Superior temporal gyrus (tissue), 1 donor: ENCODE results near the gene PARP12.
"Not testable (repeated sequence)": the region's sequence is repeated elsewhere in the genome, so short reads cannot be mapped to it uniquely, and the experiment has no call there.

Experiments
- DNase-seq: peaks from one replicate; pipeline ENCODE4 v3.0.0-alpha.2; 2016; ENCODE audit errors: extremely low spot score

Gene PARP12, protein sequence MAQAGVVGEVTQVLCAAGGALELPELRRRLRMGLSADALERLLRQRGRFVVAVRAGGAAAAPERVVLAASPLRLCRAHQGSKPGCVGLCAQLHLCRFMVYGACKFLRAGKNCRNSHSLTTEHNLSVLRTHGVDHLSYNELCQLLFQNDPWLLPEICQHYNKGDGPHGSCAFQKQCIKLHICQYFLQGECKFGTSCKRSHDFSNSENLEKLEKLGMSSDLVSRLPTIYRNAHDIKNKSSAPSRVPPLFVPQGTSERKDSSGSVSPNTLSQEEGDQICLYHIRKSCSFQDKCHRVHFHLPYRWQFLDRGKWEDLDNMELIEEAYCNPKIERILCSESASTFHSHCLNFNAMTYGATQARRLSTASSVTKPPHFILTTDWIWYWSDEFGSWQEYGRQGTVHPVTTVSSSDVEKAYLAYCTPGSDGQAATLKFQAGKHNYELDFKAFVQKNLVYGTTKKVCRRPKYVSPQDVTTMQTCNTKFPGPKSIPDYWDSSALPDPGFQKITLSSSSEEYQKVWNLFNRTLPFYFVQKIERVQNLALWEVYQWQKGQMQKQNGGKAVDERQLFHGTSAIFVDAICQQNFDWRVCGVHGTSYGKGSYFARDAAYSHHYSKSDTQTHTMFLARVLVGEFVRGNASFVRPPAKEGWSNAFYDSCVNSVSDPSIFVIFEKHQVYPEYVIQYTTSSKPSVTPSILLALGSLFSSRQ

DNA sequence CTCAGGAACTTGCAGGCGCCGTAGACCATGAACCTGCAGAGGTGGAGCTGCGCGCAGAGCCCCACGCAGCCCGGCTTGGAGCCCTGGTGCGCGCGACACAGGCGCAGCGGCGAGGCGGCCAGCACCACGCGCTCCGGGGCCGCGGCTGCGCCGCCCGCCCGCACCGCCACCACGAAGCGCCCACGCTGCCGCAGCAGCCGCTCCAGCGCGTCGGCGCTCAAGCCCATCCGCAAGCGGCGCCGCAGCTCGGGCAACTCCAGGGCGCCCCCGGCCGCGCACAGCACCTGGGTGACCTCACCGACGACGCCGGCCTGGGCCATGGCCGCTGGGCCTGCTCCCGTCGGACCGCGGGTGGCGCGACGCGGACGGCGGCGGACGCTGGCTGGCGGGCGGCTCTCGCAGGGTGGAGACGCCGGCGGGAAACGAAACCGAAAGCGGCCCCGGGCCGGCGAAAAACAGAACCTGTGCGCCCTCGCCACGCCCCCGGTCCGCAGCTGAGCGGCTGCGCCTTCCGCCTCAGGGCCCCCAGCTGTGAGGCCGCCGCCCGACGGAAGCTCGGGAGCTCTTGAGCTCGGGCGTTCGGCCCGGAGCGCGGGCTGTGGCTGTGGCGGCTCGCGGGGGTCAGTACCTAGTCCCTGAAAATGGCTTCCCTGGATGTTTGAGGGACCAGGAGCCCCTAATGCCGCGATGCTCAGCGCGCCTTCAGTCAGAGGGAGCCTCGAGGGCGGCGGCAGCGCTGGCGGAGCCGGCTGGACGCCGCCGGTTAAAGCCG, at the start of gene PARP12:
Gene PARP12 (minus strand): TSS at position 424 of the 772 bp plus-strand sequence. CDS start 104 bp downstream, at position 320.
- DNase-seq = no peak

DNA sequence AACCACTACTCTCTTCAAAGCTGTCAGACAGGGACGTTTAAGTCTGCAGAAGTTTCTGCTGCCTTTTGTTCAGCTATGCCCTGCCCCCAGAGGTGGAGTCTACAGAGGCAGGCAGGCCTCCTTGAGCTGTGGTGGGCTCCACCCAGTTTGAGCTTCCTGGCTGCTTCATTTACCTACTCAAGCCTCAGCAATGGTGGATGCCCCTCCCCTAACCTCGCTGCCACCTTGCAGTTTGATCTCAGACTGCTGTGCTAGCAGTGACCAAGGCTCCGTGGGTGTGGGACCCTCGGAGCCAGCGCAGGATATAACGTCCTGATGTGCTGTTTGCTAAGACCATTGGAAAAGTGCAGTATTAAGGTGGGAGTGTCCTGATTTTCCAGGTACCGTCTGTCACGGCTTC, 46.0 kb upstream of the PARP12 start:
- not testable (repeated sequence) for DNase-seq

DNA sequence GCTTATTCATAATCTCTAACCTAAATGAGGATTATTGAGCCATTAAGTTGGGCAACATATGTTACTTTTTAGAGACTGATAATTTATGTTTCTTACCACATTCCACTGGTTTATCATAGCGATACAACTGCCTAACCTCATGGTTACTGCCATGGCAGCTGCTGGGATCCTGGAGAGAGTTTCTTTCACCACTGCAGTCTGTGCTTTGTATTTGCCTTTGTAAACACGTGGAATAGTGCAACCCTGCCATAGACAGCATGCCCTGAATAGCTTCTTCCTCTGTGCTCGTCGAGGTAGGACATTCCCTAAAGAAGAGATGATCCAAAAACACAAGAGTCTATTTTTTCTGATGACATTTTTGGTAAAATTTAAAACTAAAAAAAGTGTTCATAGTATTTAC, 33.7 kb upstream of the PARP12 start:
- no peak for DNase-seq

DNA sequence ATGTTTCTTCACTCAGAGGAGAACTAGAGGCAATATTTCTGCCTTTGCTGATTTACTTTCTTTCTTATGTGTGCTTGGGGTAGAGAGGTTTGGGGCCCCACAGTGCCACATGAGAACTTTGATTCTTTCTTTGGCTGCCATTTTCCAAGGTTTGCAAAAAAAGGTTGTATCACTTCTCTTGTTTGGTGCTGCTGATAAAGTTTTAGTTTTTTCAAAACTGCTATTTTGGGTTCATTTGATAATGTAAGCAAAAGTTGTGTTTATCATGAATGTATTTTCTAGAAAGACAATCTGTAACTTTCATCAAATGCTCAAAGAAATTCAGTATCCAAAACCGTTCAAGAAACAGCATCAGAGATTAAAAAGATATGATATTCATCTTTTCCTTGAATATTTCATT, 30.6 kb upstream of the PARP12 start:
- no peak for DNase-seq

DNA sequence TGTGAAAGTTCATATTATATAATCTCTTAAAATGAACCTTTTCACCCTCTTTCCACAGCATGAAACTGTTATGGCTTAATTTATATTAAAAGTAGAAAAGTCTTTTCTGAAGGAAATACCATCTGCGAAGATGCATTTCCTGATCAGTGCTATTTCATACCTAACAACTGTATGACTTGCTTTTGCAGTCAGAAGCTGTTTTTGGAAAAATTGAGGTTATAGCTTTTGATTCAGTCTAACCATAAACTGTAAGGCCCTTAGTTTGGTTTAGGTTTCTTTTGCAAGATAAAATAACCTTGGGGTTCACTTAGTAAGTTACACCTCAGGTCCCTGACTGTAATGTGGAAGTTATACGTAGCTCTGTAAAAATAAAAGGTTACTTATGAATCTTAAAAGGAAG, 22.7 kb upstream of the PARP12 start:
- no peak for DNase-seq

DNA sequence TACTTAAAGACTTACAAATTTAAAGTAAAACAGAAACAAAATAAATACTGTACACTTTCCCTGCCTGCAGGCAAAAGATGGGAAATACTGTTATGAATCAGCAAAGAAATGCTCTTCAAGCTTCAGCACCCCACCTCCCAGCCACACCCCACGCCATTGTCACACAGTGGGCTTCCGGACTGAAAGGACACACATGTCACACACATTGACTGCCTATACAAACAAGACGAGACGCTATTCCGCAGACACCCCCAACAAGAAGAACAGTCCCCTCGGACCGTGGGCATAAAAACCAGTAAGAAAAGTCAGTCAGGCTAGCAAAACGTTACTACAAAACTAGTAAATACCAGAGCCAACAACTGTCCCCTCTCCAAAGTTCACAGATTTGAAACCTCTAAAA, 22.2 kb upstream of the PARP12 start:
- no peak for DNase-seq

DNA sequence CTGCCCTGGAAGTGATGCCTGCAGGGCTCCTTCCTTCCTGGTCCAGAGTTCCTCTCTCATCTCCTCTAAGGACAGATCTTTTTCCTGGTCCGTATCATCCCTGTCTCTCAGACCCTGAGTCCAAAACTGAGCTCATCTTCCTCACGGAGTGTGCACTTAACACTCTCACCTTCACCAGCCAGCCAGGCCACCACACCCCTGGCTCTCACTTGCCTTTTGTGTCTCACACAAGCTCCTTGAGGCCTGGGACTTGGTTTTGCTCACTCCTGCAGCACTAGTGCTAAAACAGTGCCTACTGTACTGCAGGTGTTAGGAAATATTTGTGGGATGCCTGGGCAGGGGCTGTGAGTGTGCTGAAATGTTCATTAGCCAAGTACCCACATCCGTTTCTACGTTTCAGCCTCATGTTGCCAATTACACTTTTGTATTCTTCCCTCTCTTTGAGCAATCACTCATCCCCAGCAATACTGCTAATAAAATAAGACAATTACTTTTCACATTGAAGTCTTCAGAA, 21.4 kb upstream of the PARP12 start:
- DNase-seq = no peak

DNA sequence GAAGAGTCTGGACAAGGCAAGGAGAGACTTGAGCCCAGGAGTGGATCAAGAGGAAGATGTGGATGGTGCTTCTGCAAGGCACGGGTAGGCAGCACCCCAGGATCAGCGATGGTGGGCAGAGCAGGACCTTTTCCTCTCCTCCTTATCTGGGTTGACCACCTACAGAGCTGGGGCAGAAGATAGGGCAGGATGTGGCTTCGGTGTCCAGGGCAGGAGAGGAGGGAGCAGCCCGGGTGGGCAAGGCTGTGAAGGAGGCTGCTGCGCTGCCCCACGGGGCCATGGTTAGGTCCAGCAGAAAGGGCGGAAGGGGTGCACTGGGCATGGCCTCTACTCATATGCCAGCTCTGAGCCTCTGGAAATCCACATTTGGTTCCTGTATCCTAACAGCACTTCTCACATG, 20.0 kb upstream of the PARP12 start:
- DNase-seq = no peak

DNA sequence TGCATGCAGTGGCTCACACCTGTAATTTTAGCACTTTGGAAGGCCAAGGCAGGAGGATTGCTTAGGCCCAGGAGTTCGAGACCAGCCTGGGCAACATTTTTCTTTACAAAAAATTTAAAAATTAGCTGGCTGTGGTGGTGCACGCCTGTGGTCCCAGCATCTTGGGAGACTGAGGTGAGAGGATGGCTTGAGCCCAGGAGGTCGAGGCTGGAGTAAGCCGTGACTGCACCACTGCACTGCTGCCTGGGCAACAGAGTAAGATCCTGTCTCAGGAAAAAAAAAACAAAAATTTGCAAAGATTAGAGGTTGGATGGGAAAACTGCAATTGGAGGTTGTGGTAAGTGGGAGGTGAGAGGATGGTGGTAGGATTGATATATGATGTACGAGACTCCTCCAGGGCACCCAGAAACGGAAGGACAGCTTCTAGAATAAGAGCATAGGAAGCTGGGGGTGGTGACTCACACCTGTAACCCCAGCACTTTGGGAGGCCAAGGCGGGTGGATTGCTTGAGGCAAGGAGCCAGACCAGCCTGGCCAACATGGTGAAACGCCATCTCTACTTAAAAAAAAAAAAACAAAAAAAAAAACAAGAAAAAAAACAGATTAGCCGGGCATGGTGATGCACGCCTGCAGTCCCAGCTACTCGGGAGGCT, 19.1 kb upstream of the PARP12 start:
- no peak for DNase-seq

DNA sequence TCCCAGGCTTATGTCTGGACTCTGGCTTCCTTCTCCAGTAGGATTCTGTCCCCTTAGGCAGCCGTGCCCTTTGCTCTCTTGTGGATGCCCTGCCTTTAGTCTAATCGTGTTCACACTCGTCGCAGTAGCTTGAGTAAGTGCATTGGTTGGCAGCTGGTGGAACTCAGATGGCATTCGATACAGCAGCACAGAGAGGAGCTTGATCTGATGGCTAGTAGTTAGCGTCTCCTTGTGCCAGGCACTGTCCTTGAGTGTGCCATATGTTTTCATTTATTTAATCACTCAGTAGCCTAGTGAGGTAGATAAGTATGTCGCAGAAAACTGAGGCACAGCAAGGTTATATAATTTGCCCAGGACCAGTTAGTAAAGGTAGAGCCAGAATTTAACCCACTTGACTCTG, 18.2 kb upstream of the PARP12 start:
- DNase-seq = no peak

DNA sequence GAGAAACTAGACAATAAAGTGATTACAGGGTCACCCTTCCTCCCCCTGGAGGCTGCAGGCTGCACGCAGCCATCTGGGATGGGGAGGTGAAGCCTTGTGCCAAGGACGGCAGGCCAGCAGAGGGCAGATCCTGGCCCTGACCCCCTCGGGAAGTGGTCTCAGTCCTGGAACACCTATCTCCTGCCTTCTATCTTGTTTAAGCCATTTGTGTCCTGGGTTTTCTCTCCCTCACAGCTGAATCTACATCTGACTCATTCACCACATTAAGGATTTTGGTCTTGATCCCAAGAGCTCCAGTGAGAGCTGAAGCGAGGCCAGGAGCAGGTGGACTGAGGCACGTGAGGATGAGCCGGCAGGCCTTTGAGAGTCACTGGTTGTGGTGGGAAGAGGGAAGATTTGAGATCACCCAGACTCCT, 16.4 kb upstream of the PARP12 start:
- no peak for DNase-seq

DNA sequence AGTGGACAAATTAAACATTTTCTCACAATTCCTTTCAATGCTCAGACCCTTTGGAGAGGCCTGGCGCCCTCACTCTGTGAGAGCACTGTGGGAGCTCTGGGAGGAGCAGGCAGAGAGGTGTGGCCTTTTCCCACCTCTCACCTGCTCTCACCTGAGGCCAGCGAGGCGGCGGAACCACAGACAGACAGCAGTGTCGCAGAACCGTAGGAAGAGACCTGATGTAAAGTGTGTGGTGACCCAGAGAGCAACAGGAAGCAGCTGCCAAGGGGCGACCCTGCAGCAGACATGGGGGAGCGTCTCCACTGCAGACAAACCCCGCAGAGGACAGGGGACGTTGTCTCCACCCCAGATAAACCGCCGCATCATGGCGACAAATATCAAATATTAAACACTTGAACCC, 15.6 kb upstream of the PARP12 start:
- no peak for DNase-seq

DNA sequence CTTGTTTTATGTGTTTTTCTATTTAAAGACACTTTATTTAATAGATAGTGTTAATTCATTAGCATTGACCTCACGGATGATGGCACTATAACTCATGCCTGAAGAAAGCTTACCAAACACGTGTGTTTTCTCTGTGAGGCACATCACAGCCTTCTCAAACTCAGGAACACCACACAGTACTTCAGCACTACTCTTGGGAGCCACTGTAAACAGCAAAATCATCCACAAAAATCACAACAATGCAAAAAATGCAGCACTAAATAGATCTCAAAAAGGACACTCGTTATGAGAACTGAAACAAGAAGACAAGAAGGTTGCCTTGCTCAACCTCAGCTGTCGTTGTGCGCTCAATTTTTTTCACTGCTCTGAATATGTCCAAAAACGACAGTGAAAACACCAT, 12.0 kb upstream of the PARP12 start:
- DNase-seq = no peak

DNA sequence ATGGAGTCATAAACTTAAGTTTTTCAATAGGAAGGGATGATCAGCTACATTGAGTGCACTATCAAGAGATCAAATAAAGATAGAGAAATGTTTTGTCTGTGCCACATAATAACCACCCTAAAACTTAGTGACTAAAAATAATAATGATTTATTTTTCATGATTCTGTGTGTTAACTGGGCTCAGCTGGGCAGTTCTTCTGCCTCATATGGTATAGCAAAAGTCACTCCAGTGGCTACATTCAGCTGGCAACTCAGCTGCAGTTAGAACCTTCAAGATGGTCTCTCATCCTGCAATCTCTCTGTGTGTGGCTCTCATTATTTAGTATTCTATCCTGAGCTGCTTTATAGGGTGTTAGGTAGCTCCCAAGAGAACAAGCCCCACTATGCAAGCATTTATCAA, 7.8 kb upstream of the PARP12 start:
- no peak for DNase-seq

DNA sequence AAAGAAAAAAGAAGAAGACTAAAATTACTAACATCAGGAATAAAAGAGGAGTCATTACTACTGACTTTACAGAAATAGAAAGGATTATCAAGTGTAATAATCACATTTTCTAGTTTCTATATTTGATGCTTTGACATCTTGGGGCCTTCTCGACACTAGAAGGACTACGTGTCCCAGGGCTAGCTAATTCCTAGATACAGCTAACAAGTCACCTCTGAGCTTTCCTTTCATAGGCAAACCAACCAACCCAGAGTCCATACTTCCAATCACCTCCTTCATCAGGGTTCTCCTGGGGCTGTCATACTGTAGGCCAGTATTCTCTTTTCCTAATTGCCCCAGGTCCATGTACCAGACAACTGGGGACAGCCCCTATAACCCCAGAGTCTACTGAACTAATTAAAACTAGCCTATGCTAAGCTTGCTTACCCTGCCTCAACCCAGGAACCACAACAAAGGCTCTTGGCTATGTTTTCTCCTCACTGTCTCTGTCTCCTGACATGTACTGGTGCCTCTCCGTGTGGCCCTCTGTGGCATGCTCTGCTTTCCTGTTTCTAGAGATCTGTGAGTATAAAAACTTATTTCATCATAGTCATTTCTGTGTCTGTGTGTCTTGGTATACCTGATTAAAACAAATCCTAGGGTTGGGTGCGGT, 6.7 kb upstream of the PARP12 start:
- DNase-seq = no peak

DNA sequence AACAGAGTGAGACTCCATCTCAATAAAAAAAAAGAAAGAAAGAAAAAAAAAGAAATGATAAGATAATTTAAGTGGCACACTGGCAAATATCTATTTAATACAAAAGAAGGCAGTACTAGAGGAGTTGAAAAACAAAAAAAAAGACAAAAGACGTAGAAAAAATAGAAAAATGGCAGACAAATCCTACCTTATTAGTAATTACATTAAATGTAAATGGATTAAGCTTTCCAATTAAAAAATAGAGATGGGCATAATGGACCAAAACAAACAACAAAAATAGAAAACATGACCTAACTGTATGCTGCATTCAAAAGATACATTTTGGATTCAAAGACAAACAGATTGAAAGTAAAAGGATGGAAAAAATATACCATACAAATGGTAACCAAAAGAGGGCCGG, 5.3 kb upstream of the PARP12 start:
- DNase-seq = no peak

DNA sequence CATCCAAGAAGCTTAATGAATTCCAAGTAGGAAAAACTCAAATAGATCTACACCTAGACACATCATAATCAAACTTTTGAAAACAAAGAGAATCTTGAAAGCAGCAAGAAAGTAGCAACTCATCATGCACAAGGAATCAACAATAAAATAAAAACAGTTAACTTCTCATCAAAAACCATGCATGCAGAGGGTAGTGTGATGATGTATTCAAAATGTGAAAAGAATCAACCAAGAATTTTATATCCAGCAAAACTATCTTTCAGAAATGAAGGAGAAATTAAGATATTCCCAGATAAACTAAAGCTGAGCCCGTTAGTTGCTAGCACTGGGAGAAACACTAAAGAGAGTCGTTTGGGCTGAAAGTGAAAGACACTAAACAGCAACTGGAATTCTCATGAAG, 4.3 kb upstream of the PARP12 start:
- DNase-seq = no peak

DNA sequence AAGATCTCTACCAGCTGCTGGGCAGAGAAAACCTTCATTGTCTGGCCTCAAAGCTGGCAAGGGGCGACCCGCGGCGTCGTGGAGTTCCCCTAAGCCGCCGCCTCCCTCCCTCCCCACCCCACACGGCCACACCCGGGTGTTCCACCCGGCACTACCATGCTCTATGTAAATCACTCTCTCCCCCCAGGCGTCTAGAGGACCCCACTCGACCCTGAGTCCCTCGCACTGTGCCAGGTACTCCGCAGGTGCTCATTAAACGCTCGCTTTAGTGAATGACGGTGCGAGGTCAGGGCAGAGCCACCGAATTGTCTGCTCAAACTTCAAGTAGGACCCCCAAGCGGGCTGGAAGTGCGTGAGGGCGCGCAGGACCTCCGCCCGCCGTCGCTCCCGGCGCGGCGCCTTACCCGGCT, 628 bp downstream of the PARP12 start:
- no peak for DNase-seq

DNA sequence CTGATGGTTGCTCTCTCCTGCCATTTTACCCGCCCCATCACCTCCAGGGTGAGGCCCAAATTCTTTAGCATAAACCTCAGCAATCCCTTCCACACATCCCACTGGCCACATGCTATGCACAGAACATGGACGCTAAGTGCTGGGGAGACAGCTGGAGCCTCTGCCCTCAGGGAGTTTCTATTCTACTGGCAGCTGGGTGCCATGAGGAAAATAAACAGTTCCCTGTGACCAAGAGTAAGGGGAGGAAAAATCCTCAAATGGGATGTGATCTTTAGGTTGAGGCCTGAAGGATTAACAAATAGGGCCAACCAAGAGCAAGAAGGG, 1.2 kb downstream of the PARP12 start:
- no peak for DNase-seq

DNA sequence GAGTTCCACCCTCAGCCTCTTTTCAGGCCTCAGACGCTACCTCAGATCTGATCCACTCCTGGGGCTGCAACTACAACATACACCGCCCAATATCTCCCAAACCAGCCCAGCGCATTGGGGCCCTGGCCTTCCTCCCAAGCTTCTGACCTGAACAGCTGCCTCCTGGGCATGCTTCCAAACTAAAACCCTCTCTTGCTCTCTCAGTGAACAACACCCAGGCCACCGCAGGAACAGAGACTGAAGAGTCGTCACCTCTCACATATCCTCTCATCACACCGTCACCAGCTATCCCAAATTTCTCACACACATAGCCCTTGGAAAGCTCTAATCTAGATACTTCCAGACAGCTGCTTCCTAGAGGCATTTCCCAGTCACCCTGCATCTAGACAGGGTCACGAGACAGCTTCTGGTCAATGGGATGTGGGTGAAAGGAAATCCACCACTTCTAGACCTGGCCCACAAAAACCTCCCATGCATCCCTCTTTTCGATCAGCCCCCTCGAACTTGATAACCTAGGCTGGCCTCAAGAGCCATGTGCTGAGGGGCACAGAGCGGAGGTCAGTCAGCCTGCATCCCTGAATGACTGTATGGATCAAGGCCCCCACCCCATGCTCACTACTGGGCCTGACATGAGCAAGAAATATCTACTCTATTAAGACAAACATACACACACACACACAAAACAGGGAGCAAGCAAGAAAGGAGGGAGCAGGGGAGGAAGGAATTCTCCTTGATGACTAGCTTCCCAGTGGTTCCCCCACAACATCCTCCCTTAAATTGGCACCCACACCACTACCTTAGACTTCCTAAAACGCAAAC, 1.8 kb downstream of the PARP12 start:
- no peak for DNase-seq

DNA sequence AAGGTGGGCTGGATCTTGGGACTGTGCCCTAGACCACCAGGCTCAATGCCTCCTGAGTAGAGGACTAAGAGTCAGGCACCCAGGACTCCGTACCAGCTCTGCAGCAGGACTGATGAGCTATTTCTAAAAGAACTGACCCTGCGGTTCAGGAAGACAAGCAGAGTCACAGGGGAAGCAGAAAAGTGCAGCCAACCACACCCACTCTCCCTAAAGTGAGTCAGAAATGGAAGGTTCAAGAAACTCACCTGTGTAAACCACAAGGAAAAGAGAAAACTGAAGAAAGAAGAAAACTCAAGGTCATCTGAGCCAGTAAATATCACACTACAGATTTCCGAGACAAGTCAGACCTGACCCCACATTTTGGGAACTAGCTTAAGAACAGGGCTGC, 2.5 kb downstream of the PARP12 start:
- no peak for DNase-seq
